DMS53 treated with DMSO at 0.1 percent for 48 hours (cell line): Measurements from ENCODE around the gene MYBPC2.

Experiments used
- DNase-seq: peaks from one replicate; lab custom pipeline; 2025; ENCODE audit not compliant: unreplicated experiment; lab: John Stamatoyannopoulos, UW

MYBPC2 gene

GRCh38 chr19:50478901-50479715, 46.4 kb downstream of the MYBPC2 start:
- no peak for DNase-seq

- no peak for DNase-seq
These were observed 47.1 kb downstream of the MYBPC2 start for GRCh38 chr19:50479761-50480251.

GRCh38 chr19:50480281-50481111, 47.8 kb downstream of the MYBPC2 start:
- DNase-seq: no peak

DNA sequence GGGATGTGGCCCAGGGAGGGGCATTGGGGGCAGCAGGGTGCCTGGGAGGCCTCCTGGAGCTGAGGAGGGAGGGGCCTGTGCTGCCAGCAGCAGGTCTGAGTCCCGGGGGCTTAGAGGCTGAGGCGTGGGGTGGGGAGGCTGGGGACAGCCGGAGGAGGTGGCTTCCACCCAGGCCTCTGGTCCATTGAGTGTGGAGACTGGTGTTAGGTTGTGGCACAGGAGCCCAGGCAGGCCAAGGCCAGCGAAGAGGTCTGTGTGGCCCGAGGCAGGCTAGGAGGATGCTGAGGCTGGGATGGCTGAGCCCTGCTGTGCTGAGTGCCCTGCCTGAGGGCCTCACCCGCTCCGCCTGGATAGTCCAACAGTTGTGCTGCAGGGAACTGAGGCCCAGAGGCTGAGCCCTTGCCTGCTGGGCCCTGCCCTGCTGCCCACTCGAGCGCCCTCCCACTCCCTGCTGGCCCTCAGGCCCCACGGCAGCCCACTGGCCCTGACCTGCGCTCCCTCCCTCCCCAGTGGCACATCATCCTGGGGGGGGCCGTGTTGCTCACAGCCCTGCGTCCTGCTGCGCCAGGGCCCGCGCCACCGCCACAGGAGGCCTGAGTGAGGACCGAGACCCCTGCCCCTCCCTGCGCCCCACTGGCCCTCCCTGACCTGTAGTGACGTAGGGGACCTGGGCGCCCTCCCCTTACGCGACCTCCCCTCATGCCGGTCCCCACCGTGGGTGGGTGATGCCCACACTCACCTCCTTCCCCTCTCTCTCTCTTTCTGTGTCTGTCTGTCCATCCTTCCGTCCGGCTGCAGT, 48.9 kb downstream of the MYBPC2 start:
- DNase-seq: no peak

DNA sequence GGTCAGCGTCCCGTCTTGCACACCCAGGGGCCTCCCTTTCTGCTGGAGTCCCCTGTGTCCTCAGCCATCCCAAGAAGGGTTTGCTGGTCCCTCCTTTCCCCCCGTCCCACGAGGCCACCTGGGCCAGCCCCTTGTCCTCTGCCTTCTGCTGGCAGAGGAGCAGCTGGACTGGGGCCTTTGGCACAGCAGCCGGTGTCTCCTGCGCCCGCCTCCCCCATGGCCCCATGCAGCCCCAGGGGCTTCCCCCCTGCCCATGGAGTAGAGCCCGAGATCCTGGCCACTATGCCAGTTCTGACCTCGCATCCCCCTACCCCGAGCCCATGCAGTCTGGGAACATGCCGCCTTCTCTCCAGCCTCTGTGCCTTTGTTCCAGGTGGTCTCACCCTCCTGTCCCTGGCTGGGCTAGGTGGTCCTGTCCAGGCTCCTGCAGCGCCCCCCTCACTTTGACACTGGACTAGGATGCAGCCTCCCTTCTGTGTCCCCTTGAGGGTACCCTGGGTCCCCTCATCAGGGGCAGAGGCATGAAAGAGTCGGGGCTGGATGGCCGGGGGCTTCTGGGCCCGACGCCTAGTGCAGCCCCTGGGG, 49.7 kb downstream of the MYBPC2 start:
- DNase-seq: no peak

DNA sequence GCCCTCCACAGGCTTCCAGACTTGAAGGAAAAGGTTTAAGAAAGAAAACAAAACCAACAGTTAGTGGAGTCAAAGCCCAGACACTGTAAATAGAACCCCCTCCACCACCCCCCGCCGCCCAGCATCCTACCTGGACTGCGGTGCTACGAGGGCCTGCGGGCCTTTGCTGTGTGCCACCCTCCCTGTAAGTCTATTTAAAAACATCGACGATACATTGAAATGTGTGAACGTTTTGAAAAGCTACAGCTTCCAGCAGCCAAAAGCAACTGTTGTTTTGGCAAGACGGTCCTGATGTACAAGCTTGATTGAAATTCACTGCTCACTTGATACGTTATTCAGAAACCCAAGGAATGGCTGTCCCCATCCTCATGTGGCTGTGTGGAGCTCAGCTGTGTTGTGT, 50.2 kb downstream of the MYBPC2 start:
- DNase-seq: no peak

GRCh38 chr19:50485284-50485955, 52.7 kb downstream of the MYBPC2 start:
- no peak for DNase-seq

DNA sequence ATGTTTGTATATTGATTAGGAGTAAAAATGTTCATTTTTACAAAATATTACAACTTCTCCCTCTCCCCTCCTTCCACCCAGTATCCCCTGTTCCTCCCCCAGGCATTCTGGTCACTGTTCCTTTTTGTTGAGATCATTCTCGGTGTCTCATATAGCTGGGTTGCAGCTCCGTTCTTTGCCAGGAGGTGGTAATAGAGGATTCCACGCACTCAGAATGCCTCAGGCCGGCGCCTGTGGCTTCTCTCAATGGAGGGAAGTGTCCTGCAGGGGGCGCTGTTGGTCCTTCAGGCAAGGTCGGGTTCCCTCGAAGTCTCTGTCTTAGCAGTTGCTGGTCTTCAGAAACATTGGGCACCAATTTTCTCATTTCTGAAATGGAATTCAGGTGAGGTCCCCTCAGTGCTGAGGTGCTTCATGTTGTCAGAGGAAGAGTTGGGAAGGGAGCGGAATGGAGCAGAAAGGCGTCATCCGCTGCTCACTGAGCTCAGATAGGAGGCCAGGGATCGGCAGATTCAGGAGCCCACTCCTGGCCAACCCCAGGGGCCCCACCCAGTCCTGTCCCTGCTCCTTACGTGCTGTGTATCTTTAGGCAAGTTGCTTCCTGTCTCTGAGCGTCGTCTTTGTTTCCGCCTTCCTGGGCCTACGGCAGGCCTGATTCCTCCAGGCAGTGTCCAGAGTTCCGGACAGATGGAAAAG, 54.3 kb downstream of the MYBPC2 start:
- no peak for DNase-seq

DNA sequence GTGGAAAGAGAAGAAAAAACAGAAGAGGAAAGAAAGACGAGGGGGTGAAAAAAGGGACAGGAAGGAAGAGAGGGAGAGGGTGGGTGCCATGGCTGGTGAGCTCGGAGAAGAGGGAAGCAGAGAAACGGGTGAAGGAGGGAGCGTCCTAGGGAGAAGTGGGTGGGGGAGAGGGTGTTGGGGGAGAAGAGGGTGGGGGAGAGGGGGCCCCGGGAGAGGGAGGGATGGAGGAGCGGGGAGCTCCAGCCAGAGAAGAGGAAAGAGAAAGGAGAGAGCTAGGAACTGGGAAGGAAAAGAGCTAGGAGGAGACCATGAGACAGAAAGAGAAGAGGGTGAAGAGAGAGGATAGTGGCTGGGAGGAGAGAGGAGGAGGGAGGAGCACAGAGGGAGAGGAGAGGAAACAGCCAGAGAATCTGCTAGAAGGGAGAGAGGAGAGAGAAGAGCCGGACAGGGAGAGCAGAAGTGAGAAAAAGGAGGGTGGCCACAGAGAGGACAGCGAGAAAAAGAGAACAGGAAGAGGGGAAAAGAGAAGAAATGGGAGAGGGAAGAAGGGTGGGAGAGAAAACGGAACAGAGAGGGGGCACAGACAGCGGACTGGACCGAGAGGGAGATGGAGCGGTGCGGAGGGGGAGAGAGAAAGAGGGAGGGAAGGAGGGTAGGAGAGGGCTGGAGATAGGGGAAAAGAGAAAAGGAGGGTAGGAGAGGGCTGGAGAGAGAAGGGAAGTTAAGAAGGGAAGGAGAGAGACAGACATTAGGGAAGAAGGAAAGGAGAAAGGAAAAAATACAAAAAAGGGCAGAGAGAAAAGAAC, 55.9 kb downstream of the MYBPC2 start:
- DNase-seq: no peak

GRCh38 chr19:50489461-50490011, 56.8 kb downstream of the MYBPC2 start:
- no peak for DNase-seq

- no peak for DNase-seq
These were observed 57.7 kb downstream of the MYBPC2 start for GRCh38 chr19:50490411-50490811.

GRCh38 chr19:50490991-50491472, 58.3 kb downstream of the MYBPC2 start:
- no peak for DNase-seq

GRCh38 chr19:50492303-50493052, 59.8 kb downstream of the MYBPC2 start:
- no peak for DNase-seq

- no peak for DNase-seq
These were observed 60.5 kb downstream of the MYBPC2 start for GRCh38 chr19:50493171-50493570.

DNA sequence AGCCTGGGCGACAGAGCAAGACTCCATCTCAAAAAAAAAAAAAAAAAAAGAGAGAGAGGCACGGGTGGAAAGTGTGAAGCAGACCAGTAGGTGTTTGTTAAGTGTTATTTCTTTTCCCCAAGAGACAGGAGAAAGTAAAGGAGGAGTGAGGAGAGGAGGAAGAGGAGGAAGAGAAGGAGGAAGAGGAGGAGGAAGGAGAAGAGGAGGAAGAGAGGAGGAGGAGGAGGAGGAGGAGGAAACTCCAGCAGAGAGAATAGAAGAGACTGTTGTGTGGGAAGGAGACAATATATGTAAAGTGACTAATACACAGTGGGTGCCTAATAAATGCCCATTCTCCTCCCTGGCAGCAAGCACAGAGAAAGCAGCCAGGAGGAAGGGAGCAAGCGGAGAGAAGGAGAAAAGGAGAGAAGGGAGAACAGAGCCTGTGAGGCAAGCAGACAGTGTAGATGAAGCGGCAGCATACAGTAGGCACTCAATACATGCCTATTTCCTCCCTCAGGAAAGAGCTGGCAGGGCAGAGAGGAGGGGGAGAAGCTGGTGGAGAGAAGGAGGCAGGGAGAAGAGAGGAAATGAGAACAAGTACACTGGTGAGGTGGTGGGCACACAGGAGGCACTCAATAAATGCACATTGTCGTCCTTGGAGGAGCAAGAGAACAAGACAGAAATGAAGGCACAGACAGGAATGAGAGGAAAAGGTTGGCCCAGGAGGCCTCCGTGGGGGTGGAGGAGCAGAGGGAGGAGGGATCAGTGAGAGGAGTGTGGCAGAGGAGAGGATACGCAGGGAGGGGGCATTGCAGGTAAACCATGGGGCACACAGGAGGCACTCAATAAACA, 61.7 kb downstream of the MYBPC2 start:
- no peak for DNase-seq

GRCh38 chr19:50495020-50495531, 62.4 kb downstream of the MYBPC2 start:
- no peak for DNase-seq
